ENCODE data around the gene TMEM138.

The TMEM138 gene

DNA sequence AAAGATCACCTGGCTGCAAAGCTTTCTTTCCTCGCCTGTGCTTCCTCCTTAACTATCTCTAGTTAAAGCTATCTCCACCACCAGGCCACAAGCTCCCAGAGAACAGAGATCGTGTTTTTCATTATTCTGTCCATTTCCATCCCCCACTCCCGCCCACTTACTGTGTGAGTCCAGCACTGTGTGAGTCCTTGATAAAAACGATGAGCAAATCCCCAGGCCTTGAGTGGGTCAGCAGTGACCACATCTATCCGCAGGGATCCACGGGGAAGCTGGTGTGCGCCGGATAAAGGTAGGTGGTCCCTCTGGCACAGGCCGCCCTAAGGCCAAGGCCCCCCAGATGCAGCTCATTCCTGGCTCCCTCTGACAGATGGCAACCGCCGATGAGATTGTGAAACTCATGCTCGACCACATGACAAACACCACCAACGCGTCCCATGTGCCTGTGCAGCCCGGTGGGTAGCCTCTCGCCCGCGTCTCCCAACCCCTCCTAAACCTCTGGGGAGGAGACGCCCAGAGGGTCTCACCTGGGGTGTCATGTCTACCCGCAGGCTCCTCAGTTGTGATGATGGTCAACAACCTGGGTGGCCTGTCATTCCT lies 19.9 kb upstream of the TMEM138 start:
- no peak for DNase-seq

DNA sequence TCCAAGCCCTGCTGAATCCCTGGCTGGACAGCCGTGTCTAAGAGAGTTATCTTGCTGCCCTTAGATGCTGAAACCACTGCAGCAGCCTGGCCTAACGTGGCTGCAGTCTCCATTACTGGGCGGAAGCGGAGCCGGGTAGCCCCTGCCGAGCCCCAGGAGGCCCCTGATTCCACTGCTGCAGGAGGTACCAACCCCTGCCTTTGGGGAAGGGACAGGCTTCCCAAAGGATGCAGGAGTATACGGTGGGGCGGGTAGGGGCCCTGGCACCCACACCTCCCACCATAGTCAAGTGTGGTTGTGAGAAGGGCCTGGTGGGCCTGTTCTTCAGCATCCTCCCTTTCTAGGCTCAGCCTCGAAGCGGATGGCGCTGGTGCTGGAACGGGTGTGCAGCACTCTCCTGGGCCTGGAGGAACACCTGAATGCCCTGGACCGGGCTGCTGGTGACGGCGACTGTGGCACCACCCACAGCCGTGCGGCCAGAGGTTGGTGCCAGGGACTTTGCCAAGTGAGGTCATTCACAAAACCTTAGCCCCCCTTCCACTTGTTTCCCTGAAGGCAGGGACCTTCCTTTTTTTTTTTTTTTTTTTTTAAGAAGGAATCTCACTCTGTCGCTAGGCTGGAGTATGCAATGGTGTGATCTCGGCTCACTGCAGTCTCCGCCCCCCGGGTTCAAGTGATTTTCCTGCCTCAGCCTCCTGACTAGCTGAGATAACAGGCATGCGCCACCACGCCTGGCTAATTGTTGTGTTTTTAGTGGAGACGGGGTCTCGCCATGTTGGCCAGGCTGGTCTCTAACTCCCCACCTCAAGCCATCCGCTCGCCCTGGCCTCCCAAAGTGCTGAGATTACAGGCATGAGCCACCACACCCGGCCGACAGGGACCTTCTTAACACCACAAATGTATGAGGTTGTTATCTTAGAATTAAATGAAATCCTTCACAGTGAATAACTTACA lies 18.1 kb upstream of the TMEM138 start:
- no peak for DNase-seq

DNA sequence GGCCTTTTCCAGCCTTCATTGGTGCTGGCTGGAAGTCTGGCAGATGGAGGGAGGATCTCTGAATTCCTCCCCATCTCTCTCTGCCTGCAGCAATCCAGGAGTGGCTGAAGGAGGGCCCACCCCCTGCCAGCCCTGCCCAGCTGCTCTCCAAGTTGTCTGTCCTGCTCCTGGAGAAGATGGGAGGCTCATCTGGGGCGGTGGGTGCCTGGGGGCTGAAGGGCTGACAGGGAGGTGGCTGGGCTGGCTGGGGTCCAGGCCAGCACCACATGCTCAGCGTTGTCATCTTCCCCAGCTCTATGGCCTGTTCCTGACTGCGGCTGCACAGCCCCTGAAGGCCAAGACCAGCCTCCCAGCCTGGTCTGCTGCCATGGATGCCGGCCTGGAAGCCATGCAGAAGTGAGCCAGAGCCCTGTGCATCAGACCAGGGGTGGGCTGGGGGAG lies 17.0 kb upstream of the TMEM138 start:
- no peak for DNase-seq

DNA sequence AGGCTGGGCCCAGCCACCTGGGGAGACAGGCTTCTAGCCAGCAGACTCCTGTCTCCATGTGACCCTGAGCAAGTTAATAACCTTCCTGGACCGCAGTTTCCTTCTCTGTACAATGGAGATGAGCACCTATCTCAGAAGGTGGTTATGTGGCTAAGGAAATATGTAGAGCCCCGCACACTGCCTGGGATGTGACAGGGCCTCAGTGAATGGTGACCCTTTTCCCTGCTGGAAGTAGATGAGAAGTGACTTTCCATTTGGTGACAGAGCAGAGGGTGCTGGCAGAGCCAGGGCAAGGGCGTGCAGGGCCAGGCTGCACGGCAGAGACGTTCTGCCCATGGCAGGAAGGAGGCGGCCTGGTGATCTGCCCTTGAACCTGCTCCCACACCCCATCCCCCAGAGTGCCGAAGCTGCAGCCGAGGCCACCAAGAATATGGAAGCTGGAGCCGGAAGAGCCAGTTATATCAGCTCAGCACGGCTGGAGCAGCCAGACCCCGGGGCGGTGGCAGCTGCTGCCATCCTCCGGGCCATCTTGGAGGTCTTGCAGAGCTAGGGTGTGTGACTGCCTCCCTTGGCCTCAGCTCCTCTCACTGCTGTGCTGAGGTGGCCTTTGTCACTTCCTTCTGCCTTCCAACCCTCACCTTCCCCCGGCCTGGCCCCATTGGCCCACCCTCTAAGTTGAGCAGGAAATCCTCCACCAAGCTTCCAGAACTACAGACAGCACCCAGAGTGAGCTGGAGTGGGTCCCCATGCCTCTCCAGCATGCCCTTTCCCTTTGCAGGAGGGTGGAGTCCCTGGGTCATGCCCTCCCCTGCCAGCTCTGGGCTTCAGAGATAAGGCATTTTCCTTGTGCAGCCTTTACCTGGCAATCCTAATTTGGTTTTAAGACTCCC lies 16.0 kb upstream of the TMEM138 start:
- DNase-seq, result no peak

DNA sequence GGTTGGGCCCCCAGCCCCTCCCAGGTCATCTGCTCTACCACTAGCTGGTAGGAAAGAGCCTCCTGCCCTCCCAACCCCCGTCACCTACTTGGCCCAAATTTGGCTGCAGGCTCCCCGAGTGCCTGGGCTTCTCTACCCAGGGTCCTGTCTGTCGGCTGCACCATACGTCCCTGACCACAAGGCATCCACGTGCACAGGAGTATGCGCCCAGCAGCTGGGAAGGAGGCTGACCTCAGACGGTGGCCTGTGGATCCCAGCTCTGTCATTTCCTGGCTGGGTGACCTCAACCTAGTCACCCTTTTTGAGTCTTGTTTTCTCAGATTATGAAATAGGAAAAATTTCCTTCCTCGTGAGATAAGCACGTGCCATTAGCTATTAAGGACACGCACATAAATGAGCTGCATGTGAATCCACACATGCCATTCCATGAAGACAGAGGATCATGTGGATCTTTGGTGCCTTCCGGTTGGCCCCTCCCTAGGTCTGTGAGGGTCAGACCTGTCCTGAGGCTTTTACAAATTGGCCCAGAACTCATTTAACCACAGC lies 14.2 kb upstream of the TMEM138 start:
- DNase-seq, result no peak

DNA sequence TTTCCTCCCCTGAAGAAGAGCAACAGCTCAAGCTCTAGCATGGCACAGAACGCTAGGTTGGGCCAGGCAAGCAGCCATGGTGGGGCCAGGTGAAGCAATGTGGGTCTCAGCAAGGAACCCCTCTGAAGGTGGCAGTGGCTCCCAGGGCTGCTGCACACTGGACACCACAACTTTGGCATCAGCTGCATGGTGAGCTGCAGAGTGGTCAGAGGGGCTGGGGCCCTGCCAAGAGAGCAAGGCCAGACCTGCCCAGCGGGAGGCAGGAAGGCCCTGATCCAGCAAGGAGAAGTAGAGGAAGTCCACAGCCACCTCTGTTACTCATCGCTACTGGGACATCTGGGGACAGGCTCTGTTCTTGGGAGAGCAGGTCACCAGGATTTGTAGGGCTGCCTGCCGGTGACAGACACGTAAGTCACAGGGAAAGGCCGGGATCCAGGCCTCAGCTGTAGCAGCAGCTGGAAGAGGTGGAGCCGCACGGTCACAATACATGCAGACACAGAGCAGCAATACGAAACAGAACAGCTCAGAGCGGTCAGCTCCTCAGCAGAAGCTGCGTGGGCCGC lies 12.9 kb upstream of the TMEM138 start:
- no peak for DNase-seq

DNA sequence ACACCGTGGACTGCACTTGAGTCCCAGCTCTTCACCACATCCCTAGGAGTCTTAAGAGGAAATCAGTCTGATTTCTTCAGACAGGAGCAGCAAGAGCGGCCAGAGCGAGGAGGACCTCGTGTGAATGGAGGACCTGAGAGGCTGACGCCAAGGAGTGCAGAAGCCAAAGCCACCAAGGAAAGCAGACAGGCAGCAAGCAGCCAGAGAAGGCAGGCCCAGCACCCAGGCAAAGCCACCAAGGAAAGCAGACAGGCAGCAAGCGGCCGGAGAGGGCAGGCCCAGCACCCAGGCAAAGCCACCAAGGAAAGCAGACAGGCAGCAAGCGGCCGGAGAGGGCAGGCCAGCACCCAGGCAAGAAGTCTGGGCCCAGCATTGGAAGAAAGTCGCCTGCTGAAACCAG lies 12.3 kb upstream of the TMEM138 start:
- no peak for DNase-seq

DNA sequence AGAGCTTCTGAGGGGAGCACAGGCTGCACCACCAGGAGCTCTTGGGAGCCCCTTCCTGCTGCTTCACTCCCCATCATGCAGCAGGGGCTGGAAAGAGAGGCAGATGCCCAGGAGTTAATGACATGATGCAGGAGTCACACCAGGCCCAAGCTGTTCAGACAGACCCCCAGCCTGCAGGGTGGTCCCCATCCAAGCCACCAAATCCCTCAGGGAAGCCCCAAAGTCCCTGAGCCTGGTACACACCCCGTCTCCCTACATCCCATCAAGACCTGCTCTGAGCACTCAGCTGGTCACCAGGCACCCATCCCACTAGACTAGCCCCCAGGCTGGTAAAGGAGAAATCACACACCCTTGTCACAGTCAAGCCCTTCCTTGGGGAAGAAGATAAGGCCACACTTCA lies 11.8 kb upstream of the TMEM138 start:
- no peak for DNase-seq

DNA sequence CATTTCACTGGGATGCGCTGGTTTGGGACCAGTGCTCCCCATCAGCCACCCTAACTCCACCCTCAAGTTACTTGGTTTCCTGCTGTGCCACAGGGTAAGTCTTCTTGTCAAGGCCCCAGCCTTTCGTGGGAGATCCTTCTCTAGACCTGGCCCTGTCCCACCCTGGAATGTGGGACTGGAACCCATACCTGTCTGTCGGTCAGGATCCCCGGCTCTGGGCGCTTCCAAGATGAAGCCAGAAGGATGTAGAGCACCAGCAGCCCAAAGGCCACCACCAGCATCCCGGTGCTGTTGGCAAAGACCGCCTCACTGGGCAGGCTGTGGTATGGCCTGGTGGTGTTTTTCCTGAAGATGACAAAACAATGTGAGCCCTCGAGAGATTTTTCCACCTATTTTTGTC lies 11.4 kb upstream of the TMEM138 start:
- DNase-seq, result no peak

DNA sequence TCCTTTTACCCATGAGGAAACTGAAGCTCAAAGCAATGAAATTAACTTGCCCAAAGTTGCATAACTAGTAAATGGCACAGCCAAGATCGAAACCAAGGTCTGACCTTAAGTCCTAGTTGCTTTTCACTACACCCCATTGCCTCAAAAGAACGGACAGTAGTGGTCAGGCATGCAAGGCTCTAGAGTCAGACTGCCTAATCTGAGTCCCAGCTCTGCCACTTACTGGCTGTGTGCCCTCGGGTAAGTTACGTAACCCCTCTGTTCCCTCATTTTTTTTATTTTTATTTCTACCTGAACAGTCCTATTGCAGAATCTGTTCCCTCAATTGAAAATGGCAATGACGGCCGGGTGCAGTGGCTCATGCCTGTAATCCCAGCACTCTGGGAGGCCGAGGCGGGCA lies 10.1 kb upstream of the TMEM138 start:
- DNase-seq, result no peak

DNA sequence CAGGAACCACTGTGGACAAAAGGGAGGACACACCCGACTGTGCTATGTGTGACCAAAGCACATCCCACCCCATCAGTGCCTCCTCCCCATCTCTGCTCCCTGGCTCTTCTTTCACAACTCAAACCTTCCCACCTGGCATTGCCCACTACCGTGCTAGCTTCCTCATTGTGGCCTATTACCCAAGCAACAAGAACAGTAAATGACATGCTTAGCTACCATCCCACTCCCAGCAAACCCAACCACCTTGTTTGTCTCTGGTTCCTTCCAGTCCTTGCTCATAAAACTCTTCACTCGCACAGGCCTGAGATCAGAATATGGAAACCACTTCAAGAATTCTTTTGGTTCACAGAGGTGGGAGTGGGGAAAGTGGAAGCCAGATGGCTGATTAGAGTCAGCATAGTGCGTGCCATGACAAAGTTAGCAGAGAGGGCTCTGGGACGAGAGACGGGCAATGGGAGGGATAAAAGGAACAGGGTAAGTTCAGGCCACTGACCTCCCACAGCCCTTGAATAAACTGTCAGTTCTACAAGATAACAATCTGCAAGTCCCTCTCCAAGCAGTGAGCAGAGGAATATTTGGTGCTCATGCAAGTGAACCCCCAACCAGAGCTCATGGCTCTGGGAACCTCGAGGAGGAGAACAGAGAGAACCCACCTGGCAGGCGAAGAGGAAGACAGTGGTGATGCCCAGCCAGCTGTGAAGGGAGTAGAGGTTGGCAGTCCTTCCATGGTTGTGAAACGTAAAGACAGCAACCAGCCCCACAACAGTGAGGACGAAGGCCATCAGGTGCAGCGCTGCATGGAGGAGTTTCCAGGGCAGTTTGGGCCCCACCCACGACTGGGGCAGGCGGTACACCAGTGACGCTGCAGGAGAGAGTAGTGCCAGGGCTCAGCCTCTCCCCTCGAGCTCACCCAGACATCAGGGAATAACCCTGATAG lies 8.8 kb upstream of the TMEM138 start:
- no peak for DNase-seq

DNA sequence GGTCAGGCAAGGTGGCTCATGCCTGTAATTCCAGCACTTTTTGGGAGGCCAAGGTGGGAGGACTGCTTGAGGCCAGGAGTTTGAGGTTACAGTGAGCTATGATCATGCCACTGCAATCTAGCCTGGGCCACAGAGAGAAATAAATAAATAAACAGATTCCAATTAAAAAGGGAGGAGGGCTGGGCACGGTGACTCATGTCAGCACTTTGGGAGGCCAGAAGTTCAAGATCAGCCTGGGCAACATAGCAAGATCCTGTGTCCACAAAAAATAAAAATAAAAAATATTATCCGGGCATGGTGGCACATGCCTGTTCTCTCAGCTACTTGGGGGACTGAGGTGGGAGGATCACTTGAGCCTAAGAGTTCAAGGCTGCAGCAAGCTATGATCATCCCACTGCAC lies 8.0 kb upstream of the TMEM138 start:
- DNase-seq, result no peak

DNA sequence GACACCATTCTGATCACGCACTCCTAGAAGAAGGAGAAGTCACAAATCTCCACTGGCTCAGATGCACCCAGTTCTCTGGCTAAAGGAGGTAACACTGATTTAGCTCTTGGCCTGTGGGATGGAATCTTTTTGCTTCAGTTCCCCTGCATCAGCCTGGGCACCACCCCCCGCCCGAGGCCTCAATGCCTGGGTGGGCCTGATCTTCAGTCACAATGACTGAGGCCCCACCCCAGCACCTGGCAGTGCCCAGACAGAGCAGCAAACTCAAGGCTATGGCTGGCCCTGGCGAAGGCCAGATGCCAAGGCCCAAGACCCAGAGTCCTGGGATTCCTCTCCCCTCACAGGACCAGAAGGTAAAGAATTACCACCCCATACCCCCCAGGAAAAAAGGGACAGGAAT lies 5.5 kb upstream of the TMEM138 start:
- no peak for DNase-seq

DNA sequence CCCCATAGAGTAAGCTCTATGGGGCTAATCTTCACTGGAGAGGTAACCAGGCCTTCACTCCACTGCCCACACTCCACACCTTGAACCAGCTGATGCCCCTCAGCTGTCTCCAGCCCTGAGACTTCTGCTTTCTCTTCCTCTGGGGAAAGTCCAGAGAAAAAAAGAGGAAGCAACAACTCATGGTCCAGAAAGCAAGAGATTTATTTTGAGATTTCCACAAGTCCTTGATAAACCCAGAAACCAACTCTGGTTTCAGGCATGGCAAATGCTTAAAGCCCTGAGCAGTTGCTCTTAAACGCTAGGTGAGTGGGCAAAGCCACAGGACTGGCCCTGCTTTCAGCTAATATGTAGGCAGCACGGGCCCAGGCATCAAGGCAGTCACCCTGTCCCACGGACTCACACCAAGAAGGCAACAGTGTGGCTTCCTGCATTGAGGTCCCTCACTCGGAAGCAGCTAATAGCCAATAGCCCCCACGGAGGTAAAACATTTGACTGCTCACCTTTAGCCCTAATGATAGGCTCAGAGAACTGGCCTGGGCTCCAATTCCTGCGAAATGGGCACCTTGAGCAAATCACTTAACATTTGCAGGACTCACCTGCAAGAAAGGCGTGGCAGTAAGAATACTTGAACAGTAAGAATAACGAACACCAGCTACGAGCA lies 4.8 kb upstream of the TMEM138 start:
- DNase-seq, result no peak

DNA sequence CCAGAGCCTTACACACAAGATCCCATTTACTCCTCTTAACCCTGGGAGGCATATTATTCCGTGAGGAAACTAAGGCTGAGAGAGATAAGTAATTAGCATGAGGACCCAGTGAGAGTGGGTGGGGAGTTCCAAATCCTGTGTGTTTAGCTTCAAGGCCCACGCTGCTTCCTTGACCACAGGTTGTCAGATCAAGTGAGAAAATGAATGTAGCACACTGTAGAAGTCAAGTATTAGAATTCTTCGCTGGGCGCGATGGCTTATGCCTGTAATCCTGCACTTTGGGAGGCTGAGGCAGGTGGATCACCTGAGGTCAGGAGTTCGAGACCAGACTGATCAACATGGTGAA lies 4.3 kb upstream of the TMEM138 start:
- no peak for DNase-seq

DNA sequence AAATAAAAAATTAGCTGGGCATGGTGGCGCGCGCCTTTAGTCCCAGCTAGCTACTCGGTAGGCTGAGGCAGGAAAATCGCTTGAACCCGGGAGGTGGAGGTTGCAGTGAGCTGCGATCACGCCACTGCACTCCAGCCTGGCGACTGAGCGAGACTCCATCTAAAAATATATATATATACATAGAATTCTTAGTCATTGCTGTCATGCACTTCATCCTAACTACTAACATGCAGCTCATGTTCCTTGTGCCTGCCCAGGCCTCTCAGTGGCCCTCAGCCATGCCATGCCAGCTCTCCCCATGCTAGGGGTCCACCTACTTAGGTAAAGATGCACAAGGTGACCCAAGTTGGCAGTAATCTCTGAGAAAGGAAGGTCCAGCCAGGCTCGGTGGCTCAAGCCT lies 3.6 kb upstream of the TMEM138 start:
- no peak for DNase-seq

DNA sequence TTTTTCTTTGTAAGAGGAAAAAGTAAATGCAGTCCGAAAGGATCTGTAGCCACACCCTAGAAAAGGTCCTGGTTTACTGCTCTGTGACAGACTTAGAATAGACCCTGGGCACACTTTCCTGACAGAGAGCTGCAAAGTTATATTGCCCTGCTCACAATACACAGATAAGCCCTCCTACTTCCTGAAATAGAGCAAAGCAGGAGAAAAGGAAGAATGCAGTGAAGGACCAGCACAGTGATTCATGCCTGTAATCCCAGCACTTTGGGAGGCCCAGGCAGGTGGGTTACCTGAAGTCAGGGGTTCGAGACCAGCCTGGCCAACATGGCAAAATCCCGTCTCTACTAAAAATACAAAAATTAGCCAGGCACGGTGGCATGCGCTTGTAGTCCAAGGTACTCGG lies 2.7 kb upstream of the TMEM138 start:
- no peak for DNase-seq

DNA sequence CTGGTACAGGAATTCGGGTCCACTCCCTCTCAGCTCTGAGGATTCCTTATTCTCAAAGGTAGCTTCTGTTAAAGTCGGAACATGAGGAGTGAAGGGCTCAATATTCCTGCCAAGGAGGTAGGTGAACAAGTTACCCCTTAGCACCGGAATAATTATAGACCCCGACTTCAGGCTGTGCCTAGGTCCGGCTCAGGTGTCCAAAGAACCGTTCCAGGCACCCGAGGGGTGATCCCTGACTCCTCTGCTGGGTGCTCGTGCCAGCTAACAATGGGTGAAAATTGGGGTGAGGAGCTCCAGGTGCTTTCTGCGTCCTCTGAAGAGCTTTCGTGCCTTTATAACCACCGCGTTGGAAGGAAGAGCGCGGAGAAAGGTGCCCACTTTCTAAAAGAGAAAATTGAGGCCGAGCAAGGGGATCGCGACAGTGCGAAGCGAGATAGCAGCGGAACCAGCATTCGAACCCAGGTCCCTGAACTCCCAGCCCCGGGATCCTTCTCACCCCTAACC lies 885 bp upstream of the TMEM138 start:
- DNase-seq, result no peak

DNA sequence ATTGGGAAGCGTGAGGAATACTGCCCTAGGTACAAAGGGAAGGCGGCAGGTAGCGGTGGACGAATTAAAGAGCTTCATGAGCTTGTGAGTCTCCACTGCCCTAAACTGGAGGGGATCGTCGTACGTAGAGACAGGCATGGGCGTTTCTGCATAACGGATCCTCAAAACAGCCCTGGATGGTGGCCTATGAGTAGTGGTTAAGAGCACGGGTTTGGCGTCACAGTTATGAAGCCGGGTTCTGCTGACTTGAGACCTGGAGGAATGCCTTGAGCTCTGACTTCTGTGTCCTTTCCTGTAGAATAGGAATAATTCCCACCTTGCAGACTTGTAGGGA lies 335 bp downstream of the TMEM138 start:
- no peak for DNase-seq

DNA sequence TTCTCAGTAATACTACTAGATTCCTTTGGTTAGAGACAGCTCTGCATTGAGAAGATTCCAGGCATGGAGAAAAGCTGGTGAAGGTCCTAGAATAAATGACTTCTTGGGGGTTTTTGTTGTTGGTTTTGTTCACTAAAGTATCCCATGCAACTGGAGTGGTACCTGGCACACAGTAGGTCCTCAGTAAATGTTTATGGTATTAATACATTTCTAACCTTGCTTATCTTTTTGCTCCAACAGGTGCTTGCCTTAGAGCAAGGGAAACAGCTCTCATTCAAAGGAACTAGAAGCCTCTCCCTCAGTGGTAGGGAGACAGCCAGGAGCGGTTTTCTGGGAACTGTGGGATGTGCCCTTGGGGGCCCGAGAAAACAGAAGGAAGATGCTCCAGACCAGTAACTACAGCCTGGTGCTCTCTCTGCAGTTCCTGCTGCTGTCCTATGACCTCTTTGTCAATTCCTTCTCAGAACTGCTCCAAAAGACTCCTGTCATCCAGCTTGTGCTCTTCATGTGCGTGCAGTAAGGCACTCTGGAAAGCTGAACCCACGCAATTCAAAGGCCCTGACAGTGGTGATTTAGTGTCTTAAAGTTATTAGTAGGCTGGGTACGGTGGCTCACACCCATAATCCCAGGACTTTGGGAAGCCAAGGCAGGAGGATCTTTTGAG lies 2.0 kb downstream of the TMEM138 start:
- DNase-seq, result no peak

DNA sequence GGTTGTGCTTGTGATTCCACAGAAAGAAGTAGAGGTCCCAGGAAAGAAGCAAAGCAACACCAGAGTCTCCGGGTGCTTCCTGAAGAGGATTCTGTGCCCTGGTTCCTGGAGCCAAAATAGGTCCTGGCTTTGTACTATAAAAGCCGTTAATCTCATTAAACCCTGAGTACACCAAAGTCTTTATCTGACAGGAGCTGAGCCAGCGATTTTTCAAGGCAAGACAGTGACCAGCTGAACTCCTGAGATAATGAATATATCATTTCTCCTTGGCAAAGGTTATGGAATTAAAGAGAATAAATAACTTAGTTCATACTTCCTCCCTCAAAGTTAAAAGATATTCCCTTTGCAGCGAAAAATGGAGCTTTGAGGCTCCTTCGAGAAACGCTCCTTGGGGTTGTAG lies 5.2 kb downstream of the TMEM138 start:
- DNase-seq, result no peak

Measured in DMS153 (cell line).